KBM-7 (cell line): ENCODE results near the gene GGCT.
"Not testable (repeated sequence)": the region's sequence is repeated elsewhere in the genome, so short reads cannot be mapped to it uniquely, and the experiment has no call there.

Experiments used
- DNase-seq: peaks from one replicate; pipeline ENCODE4 v3.0.0-alpha.2; 2015
- in situ Hi-C: fragments of 300-500 bp; cut with MboI; formaldehyde crosslinking; loops from 2 replicates; pipeline ENCODE4 v1.14.3; 2020; ENCODE audit warnings: low sequenced_read_pairs, low pct_unique_long_range_greater_than_20kb, mixed read lengths

The GGCT gene

GRCh38 chr7:30504301-30505173, at the start of gene GGCT:
Gene GGCT, minus strand, starts transcription at chr7:30504829. Its CDS starts 120 bp downstream, at chr7:30504709.
- peak; percentile 99 for DNase-seq
- in situ Hi-C loops = no loop called here

- in situ Hi-C loops = no loop called here
- no peak for DNase-seq
These were observed 48.9 kb upstream of the GGCT start for GRCh38 chr7:30553546-30553945.

- in situ Hi-C loops = no loop called here
- DNase-seq = no peak
These were observed 48.5 kb upstream of the GGCT start for GRCh38 chr7:30553141-30553540.

DNA sequence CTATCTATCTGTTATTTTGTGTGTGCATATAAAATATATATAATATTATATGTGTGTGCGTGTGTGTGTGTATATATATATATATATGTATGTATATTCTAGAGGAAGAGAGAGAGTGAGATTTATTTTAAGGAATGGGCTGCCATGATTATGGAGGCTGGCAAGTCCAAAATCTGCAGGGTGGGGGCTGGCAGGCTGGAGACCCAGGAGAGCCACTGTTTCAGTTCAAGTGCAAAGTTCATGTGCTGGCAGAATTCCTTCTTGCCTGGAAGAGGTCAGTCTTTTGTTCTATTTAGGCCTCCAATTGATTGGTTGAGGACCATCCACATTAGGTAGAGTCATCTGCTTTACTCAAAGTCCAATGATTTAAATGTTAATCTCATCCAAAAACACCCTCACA, 47.7 kb upstream of the GGCT start:
- DNase-seq = no peak
- in situ Hi-C loops = no loop called here

GRCh38 chr7:30549931-30550493, 45.4 kb upstream of the GGCT start:
- DNase-seq = peak; percentile 4
- in situ Hi-C loops = no loop called here

DNA sequence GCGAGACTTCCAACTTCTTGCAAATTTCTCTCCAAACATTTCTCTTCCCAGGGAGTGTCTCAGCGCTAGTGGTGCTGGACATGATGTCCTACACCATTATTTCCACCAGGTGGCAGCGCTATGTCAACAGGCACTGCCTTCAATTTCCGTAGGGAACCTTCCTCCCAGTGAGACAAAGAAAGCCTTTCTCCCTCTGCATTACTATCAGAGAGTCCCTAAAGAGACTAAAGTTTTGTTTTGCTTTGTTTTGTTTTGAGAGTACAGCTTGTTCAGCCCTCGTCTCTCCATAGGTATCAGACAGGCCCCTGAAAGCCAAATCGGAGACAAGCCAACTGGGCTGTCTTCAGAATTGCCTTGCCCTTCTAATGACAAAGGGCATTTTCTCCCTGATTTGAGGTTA, 44.2 kb upstream of the GGCT start:
- in situ Hi-C loops = no loop called here
- peak; percentile 71 for DNase-seq

GRCh38 chr7:30546596-30546995, 42.0 kb upstream of the GGCT start:
- DNase-seq = no peak
- in situ Hi-C loops = no loop called here

DNA sequence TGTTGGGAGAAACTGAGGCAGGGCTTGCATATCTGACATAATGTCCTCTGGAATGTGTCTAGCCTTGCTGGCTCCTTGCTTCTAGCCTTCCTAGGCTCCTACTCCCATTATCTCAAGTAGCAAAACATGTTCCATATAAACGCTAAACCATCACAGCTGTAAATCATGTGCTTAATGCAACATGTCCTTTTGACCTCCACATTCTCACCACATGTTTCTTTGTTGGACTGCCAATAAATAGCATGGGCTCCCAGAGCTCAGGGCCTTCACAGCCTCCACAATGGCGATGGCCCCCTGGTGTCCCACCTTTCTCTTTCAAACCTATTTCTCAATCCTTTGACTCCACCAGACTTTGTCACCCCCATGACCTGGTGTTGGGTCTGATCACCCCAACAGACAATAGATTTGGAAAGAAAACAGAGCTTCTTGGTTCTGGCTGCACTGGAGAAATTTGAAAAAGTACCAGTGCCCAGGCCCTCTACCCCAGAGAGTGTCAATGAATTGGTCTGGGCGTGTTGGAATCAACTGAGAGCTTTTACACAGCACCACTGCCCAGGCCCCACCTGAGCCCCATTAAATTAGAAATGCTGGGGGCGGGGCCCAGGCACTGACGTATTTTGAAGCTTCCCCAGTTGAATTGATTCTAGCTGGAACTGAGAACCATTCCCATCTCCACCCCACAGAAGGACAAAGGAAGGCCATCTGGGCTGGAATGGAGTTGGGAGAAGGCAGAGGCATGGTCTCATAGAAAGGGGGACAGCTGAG, 41.3 kb upstream of the GGCT start:
- in situ Hi-C loops = no loop called here
- no peak for DNase-seq

- DNase-seq = no peak
- in situ Hi-C loops = no loop called here
These were observed 39.3 kb upstream of the GGCT start for GRCh38 chr7:30543813-30544525.

GRCh38 chr7:30543115-30543514, 38.5 kb upstream of the GGCT start:
- in situ Hi-C loops, DNase-seq: not testable (repeated sequence)

- DNase-seq = no peak
- in situ Hi-C loops = no loop called here
These were observed 29.3 kb upstream of the GGCT start for GRCh38 chr7:30533886-30534285.

DNA sequence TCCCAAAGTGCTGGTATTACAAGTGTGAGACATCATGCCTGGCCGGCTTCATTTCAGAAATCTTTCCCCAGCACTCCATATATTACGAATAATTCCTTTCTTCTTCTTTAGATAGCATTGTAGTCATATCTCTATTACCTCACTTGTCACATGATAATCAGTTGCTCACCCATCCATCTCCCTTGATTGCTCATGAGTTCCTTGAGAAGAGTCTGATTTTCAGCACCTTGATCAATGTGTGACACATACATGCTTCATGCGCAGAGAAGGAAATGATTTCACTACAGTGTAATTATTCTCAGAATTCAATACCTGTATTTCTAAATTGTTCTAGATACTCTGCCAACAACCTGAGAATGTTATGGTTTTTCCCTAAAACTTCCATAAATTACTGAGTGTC, 26.7 kb upstream of the GGCT start:
- in situ Hi-C loops = no loop called here
- DNase-seq = no peak

DNA sequence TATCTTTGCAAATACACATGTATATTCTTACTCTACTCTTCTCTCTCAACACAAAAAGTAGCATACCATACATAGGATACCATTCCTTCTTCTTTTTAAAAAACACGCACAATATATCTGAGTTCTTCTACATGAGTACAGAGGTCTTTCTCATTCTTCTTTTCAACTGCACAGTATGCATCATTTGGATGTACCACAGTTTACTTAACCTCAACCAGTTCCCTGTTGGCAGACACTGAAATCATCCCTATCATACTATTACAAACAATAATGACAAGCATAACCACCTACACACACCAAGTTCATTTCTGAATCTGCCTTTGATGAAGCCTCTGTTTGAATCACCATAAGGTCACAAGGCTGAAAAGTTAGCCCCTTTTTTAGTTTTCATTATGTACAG, 25.7 kb upstream of the GGCT start:
- no peak for DNase-seq
- in situ Hi-C loops = no loop called here

DNA sequence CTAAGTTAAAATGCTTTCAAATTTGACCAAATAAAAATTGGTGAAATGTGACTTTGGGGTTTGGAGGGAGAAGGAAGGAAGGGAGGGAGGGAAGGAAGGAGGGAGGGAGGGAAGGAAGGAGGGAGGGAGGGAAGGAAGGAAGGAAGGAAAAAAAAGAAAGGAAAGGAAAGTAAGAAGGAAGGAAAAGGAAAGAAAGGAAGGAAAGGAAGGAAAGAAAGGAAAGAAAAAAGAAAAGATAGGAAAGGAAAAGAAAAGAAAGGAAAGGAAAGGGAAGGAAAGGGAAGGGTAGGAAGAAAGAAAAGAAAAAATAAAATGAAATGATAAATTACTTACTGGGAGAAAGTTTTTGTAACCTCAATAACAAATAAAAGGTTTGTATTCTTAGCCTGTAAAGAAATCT, 24.1 kb upstream of the GGCT start:
- DNase-seq = no peak
- in situ Hi-C loops = no loop called here

DNA sequence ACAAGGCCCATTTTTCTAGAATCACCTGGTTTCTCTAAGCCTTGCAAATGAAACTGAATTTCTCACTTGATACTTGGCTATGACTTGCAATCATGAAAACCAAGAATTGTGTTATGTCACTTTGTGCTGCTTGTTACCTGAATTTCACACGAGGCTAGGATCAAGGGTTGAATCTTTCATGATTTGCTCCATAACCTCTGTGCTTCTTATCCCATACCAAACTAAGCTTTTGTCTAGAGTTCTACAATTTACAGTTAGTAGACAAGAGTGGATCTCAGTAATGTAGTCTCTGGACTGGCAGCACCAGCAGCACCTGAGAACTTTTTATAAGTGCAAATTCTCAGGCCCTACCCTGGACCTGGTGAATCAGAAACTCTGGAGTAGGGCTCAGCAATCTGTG, 22.7 kb upstream of the GGCT start:
- DNase-seq, in situ Hi-C loops: not testable (repeated sequence)

GRCh38 chr7:30526163-30526562, 21.5 kb upstream of the GGCT start:
- in situ Hi-C loops = no loop called here
- no peak for DNase-seq

DNA sequence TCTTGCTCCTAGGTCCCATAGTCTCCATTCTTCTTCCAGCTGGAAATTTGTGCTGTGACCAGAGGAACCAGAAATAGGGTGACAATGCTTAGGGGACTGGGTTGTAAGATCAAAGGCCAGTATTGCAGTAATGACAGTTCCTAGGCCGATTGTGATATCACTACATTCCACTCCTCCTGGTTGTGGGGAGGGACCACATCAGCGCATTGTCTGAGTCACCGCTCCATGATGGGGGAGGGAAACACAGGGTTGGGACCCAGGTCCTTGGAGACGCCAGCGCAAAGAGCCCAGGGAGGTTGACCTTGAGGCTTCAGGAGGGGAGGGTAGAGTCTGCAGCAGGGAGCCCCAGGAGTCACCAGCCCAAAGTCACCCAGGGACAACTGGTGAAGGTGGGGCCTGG, 20.8 kb upstream of the GGCT start:
- no peak for DNase-seq
- in situ Hi-C loops = no loop called here

DNA sequence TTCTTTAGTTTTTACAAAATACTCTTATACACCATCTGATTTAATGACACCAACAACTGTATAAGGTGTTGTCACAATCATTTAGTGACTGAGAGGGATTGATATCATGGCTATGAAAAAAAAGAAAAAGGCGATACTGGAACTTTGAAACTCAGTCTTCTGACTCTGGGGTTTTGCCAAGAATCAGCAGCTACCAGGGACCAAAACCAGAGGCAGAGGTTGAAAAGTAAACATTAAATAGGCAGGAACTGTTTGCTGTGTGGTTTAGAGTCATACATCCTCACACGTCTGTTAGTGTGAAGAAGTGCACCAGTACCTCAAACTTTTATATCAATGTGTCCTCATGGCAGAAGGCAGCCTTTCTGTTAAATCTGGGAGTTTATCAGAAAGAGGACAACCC, 19.9 kb upstream of the GGCT start:
- no peak for DNase-seq
- in situ Hi-C loops = no loop called here

GRCh38 chr7:30523466-30523865, 18.8 kb upstream of the GGCT start:
- in situ Hi-C loops = no loop called here
- no peak for DNase-seq

DNA sequence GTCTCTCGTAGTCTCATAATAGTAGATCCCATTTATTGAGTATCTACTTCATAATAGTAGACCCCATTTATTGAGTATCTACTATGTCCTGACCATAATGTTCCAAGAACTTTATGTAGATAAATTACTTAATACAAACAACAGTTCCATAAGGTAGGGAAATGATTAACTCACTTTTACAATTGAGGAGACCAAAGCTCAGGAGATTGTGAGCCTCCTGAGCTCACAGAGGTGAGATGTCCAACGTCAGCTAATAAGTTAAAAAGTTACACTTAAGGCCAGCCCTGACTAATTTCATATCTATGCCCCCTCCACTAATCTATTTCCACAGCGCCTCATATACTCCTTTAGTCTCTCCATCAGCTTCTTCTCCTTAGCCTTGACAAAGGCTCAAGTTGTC, 17.5 kb upstream of the GGCT start:
- DNase-seq = no peak
- in situ Hi-C loops = no loop called here
